ENCODE data around the gene MAL.
"Not testable (repeated sequence)": the region's sequence is repeated elsewhere in the genome, so short reads cannot be mapped to it uniquely, and the experiment has no call there.

Gene MAL

GRCh38 chr2:95034221-95034620 is 8.7 kb downstream of the MAL start:
- no peaks in the 10 kb centered on the region for H3K9me3 ChIP-seq (ENCODE audit: control insufficient read depth in 2 of 2, low read length in 2 of 2)
- H3K36me3 ChIP-seq (ENCODE audit: control insufficient read depth in 2 of 2, insufficient read depth in 2 of 2, low read length in 2 of 2): no peaks in the 10 kb centered on the region
- H3K4me3 ChIP-seq (ENCODE audit: low read length in 2 of 2): no peak overlapping the region
- H3K9ac ChIP-seq (ENCODE audit: low read length in 2 of 2): no peak overlapping the region
- H3K27ac ChIP-seq (ENCODE audit: low read length): no peak overlapping the region
- no peaks in the 10 kb centered on the region for H3K27me3 ChIP-seq (ENCODE audit: control insufficient read depth in 1 of 2, insufficient read depth in 2 of 2, low read length in 2 of 2)
- H3K4me1 ChIP-seq (ENCODE audit: control insufficient read depth, insufficient read depth, low read length): peaks cover 7% of the 10 kb centered on the region

- Histone ChIP-seq H3K4me3 (ENCODE audit: low read length in 2 of 2) (no peak overlapping the region), H3K27ac (ENCODE audit: low read length) (no peak overlapping the region), H3K9me3 (ENCODE audit: control insufficient read depth in 2 of 2, low read length in 2 of 2) (no peaks in the 10 kb centered on the region), H3K36me3 (ENCODE audit: control insufficient read depth in 2 of 2, insufficient read depth in 2 of 2, low read length in 2 of 2) (no peaks in the 10 kb centered on the region), H3K4me1 (ENCODE audit: control insufficient read depth, insufficient read depth, low read length) (peaks cover 7% of the 10 kb centered on the region), H3K27me3 (ENCODE audit: control insufficient read depth in 1 of 2, insufficient read depth in 2 of 2, low read length in 2 of 2) (no peaks in the 10 kb centered on the region), H3K9ac (ENCODE audit: low read length in 2 of 2) (no peak overlapping the region)
These were observed 9.3 kb downstream of the MAL start for GRCh38 chr2:95034818-95035217.

- peaks cover 8% of the 10 kb centered on the region for H3K4me1 ChIP-seq (ENCODE audit: control insufficient read depth, insufficient read depth, low read length)
- no peaks in the 10 kb centered on the region for H3K9me3 ChIP-seq (ENCODE audit: control insufficient read depth in 2 of 2, low read length in 2 of 2)
- H3K9ac ChIP-seq (ENCODE audit: low read length in 2 of 2): no peak overlapping the region
- H3K36me3 ChIP-seq (ENCODE audit: control insufficient read depth in 2 of 2, insufficient read depth in 2 of 2, low read length in 2 of 2): no peaks in the 10 kb centered on the region
- no peak overlapping the region for H3K4me3 ChIP-seq (ENCODE audit: low read length in 2 of 2)
- no peaks in the 10 kb centered on the region for H3K27me3 ChIP-seq (ENCODE audit: control insufficient read depth in 1 of 2, insufficient read depth in 2 of 2, low read length in 2 of 2)
- no peak overlapping the region for H3K27ac ChIP-seq (ENCODE audit: low read length)
These were observed 11.3 kb downstream of the MAL start for GRCh38 chr2:95036596-95037383.

GRCh38 chr2:95037384-95037839 is 11.9 kb downstream of the MAL start:
- H3K4me1 ChIP-seq (ENCODE audit: control insufficient read depth, insufficient read depth, low read length): peaks cover 8% of the 10 kb centered on the region

GRCh38 chr2:95037841-95038585 is 12.5 kb downstream of the MAL start:
- H3K27ac ChIP-seq (ENCODE audit: low read length); H3K27me3 ChIP-seq (ENCODE audit: control insufficient read depth in 1 of 2, insufficient read depth in 2 of 2, low read length in 2 of 2); H3K4me3 ChIP-seq (ENCODE audit: low read length in 2 of 2): not testable (repeated sequence)

More at GRCh38 chr2:95037384-95037839, 11.9 kb downstream of the MAL start:
- Histone ChIP-seq H3K27me3 (ENCODE audit: control insufficient read depth in 1 of 2, insufficient read depth in 2 of 2, low read length in 2 of 2) (no peaks in the 10 kb centered on the region), H3K27ac (ENCODE audit: low read length) (no peak overlapping the region), H3K9ac (ENCODE audit: low read length in 2 of 2) (no peak overlapping the region), H3K9me3 (ENCODE audit: control insufficient read depth in 2 of 2, low read length in 2 of 2) (no peaks in the 10 kb centered on the region), H3K4me3 (ENCODE audit: low read length in 2 of 2) (no peak overlapping the region), H3K36me3 (ENCODE audit: control insufficient read depth in 2 of 2, insufficient read depth in 2 of 2, low read length in 2 of 2) (no peaks in the 10 kb centered on the region)

GRCh38 chr2:95038635-95039298 is 13.3 kb downstream of the MAL start:
- no peak overlapping the region for H3K27ac ChIP-seq (ENCODE audit: low read length)
- H3K4me3 ChIP-seq (ENCODE audit: low read length in 2 of 2): no peak overlapping the region
- H3K9me3 ChIP-seq (ENCODE audit: control insufficient read depth in 2 of 2, low read length in 2 of 2): no peaks in the 10 kb centered on the region
- no peak overlapping the region for H3K9ac ChIP-seq (ENCODE audit: low read length in 2 of 2)
- no peaks in the 10 kb centered on the region for H3K36me3 ChIP-seq (ENCODE audit: control insufficient read depth in 2 of 2, insufficient read depth in 2 of 2, low read length in 2 of 2)
- peaks cover 20% of the 10 kb centered on the region for H3K4me1 ChIP-seq (ENCODE audit: control insufficient read depth, insufficient read depth, low read length)
- peaks cover 0 to 4% of the 10 kb centered on the region in 2 donors for H3K27me3 ChIP-seq (ENCODE audit: control insufficient read depth in 1 of 2, insufficient read depth in 2 of 2, low read length in 2 of 2)

More at GRCh38 chr2:95037841-95038585, 12.5 kb downstream of the MAL start:
- H3K9me3 ChIP-seq (ENCODE audit: control insufficient read depth in 2 of 2, low read length in 2 of 2); H3K9ac ChIP-seq (ENCODE audit: low read length in 2 of 2); H3K36me3 ChIP-seq (ENCODE audit: control insufficient read depth in 2 of 2, insufficient read depth in 2 of 2, low read length in 2 of 2): not testable (repeated sequence)
- H3K4me1 ChIP-seq (ENCODE audit: control insufficient read depth, insufficient read depth, low read length): peaks cover 12% of the 10 kb centered on the region

GRCh38 chr2:95039363-95039762 is 13.9 kb downstream of the MAL start:
- Histone ChIP-seq H3K27me3 (ENCODE audit: control insufficient read depth in 1 of 2, insufficient read depth in 2 of 2, low read length in 2 of 2) (peaks cover 0 to 4% of the 10 kb centered on the region in 2 donors), H3K4me3 (ENCODE audit: low read length in 2 of 2) (no peak overlapping the region), H3K9me3 (ENCODE audit: control insufficient read depth in 2 of 2, low read length in 2 of 2) (no peaks in the 10 kb centered on the region), H3K9ac (ENCODE audit: low read length in 2 of 2) (no peak overlapping the region), H3K36me3 (ENCODE audit: control insufficient read depth in 2 of 2, insufficient read depth in 2 of 2, low read length in 2 of 2) (no peaks in the 10 kb centered on the region), H3K27ac (ENCODE audit: low read length) (no peak overlapping the region), H3K4me1 (ENCODE audit: control insufficient read depth, insufficient read depth, low read length) (peaks cover 19% of the 10 kb centered on the region)

GRCh38 chr2:95039978-95040377 is 14.5 kb downstream of the MAL start:
- peaks cover 0 to 4% of the 10 kb centered on the region in 2 donors for H3K27me3 ChIP-seq (ENCODE audit: control insufficient read depth in 1 of 2, insufficient read depth in 2 of 2, low read length in 2 of 2)
- H3K9me3 ChIP-seq (ENCODE audit: control insufficient read depth in 2 of 2, low read length in 2 of 2): no peaks in the 10 kb centered on the region
- H3K4me1 ChIP-seq (ENCODE audit: control insufficient read depth, insufficient read depth, low read length): peaks cover 19% of the 10 kb centered on the region
- H3K9ac ChIP-seq (ENCODE audit: low read length in 2 of 2): no peak overlapping the region
- no peaks in the 10 kb centered on the region for H3K36me3 ChIP-seq (ENCODE audit: control insufficient read depth in 2 of 2, insufficient read depth in 2 of 2, low read length in 2 of 2)
- H3K27ac ChIP-seq (ENCODE audit: low read length): no peak overlapping the region
- H3K4me3 ChIP-seq (ENCODE audit: low read length in 2 of 2): no peak overlapping the region

GRCh38 chr2:95040426-95040825 is 14.9 kb downstream of the MAL start:
- Histone ChIP-seq H3K36me3 (ENCODE audit: control insufficient read depth in 2 of 2, insufficient read depth in 2 of 2, low read length in 2 of 2) (no peaks in the 10 kb centered on the region), H3K4me3 (ENCODE audit: low read length in 2 of 2) (no peak overlapping the region), H3K27me3 (ENCODE audit: control insufficient read depth in 1 of 2, insufficient read depth in 2 of 2, low read length in 2 of 2) (peaks cover 0 to 4% of the 10 kb centered on the region in 2 donors), H3K9ac (ENCODE audit: low read length in 2 of 2) (no peak overlapping the region), H3K4me1 (ENCODE audit: control insufficient read depth, insufficient read depth, low read length) (peaks cover 19% of the 10 kb centered on the region), H3K27ac (ENCODE audit: low read length) (no peak overlapping the region), H3K9me3 (ENCODE audit: control insufficient read depth in 2 of 2, low read length in 2 of 2) (no peaks in the 10 kb centered on the region)

- Histone ChIP-seq H3K4me3 (ENCODE audit: low read length in 2 of 2) (no peak overlapping the region), H3K9ac (ENCODE audit: low read length in 2 of 2) (no peak overlapping the region), H3K9me3 (ENCODE audit: control insufficient read depth in 2 of 2, low read length in 2 of 2) (no peaks in the 10 kb centered on the region), H3K27ac (ENCODE audit: low read length) (no peak overlapping the region), H3K27me3 (ENCODE audit: control insufficient read depth in 1 of 2, insufficient read depth in 2 of 2, low read length in 2 of 2) (peaks cover 0 to 4% of the 10 kb centered on the region in 2 donors), H3K36me3 (ENCODE audit: control insufficient read depth in 2 of 2, insufficient read depth in 2 of 2, low read length in 2 of 2) (no peaks in the 10 kb centered on the region), H3K4me1 (ENCODE audit: control insufficient read depth, insufficient read depth, low read length) (peaks cover 16% of the 10 kb centered on the region)
These were observed 15.7 kb downstream of the MAL start for GRCh38 chr2:95041060-95041823.
